Activated CD8-positive, alpha-beta T cell treated with anti-CD3 and anti-CD28 coated beads for 36 hours (primary cell): Measurements from ENCODE around the gene NCOA5. TPM values are rescaled to one million over a fixed set of nuclear protein-coding genes. Genes with fewer than 3 reads are reported as not detected.
"Not testable (repeated sequence)": the region's sequence is repeated elsewhere in the genome, so short reads cannot be mapped to it uniquely, and the experiment has no call there.

Experiments used
- ATAC-seq: fragments of 200-7000 bp; cut with Tn5 transposase; one replicate; pipeline ENCODE4 v1.10.0; 2021; ENCODE audit warnings: mild to moderate bottlenecking, moderate library complexity
- CTCF ChIA-PET: fragments of 350-600 bp; sonication (Branson Sonifier 250); formaldehyde crosslinking; loops from one replicate; lab custom pipeline; 2021; ENCODE audit warnings: antibody characterized with exemption; lab: Charles Lee
- POLR2A ChIA-PET: fragments of 350-600 bp; sonication (Branson Sonifier 250); formaldehyde crosslinking; loops from one replicate; lab custom pipeline; 2021; ENCODE audit warnings: antibody characterized with exemption; lab: Charles Lee
- DNase-seq: peaks from one replicate; pipeline ENCODE4 v3.0.0-alpha.2; 2020
- H3K27ac Mint-ChIP-seq: one replicate; pipeline ENCODE4 v1.8.0; 2021; ENCODE audit warnings: mild to moderate bottlenecking, mixed read lengths
- H3K27me3 Mint-ChIP-seq: one replicate; pipeline ENCODE4 v1.8.0; 2021; ENCODE audit warnings: mixed read lengths
- H3K36me3 Mint-ChIP-seq: one replicate; pipeline ENCODE4 v1.8.0; 2021; ENCODE audit warnings: low read depth, mixed read lengths
- H3K4me1 Mint-ChIP-seq: one replicate; pipeline ENCODE4 v1.8.0; 2021; ENCODE audit warnings: low read depth, mixed read lengths
- H3K4me3 Mint-ChIP-seq: one replicate; pipeline ENCODE4 v1.8.0; 2021; ENCODE audit warnings: mild to moderate bottlenecking, moderate library complexity, mixed read lengths
- H3K9me3 Mint-ChIP-seq: one replicate; pipeline ENCODE4 v1.8.0; 2021; ENCODE audit warnings: mixed read lengths
- CTCF ChIP-seq: fragments of 200-600 bp; IDR thresholded peaks from one replicate; pipeline ENCODE4 v1.8.0; 2022; ENCODE audit warnings: antibody characterized with exemption, mild to moderate bottlenecking
- intact Hi-C: fragments of 100-400 bp; cut with micrococcal nuclease; formaldehyde crosslinking; loops from one replicate; pipeline ENCODE4 v1.10.0; 2022
- total RNA-seq, 2 experiments: library from RNA; stranded (reverse); gene quantifications; one replicate each; pipeline ENCODE4 v1.2.3, GENCODE V29; 2021

The NCOA5 gene
- total RNA-seq, 2 experiments from 2014 or later, result 13.1 to 16.8 TPM

- DNase-seq (peak; percentile 22), ATAC-seq (no peak)
- Mint-ChIP-seq H3K36me3 (no peaks in the 10 kb centered on the region), H3K4me3 (no peak overlapping the region), H3K27me3 (peaks cover 10% of the 10 kb centered on the region), H3K4me1 (peaks cover 11% of the 10 kb centered on the region), H3K9me3 (no peaks in the 10 kb centered on the region), H3K27ac (no peak overlapping the region)
- ChIA-PET CTCF (no interaction called here), POLR2A (no interaction called here)
- intact Hi-C loops, result no loop called here
- no peak for TF ChIP-seq CTCF
Measured at GRCh38 chr20:46093531-46093930, 3.8 kb upstream of the NCOA5 start.

- H3K9me3 Mint-ChIP-seq, POLR2A ChIA-PET, H3K27ac Mint-ChIP-seq, intact Hi-C loops, ATAC-seq, H3K4me3 Mint-ChIP-seq, DNase-seq, H3K36me3 Mint-ChIP-seq, H3K27me3 Mint-ChIP-seq: not testable (repeated sequence)
- CTCF ChIA-PET, result interaction anchor here (1.8 kb wide), 1 partner anchor 69 kb away, joined by 4 read pairs; no protein-coding TSS in a partner anchor
- H3K4me1 Mint-ChIP-seq, result peaks cover 27% of the 10 kb centered on the region
Measured at GRCh38 chr20:46091622-46092535, 2.1 kb upstream of the NCOA5 start.

- Mint-ChIP-seq H3K4me3 (peak overlapping the region; percentile 79), H3K4me1 (peaks cover 52% of the 10 kb centered on the region), H3K27ac (peak overlapping the region; percentile 88), H3K9me3 (no peaks in the 10 kb centered on the region), H3K27me3 (no peaks in the 10 kb centered on the region), H3K36me3 (peaks cover 7% of the 10 kb centered on the region)
- intact Hi-C loops, result loop anchor here (5.0 kb wide), 1 partner anchor 67 kb away; no protein-coding TSS in a partner anchor
- ChIA-PET POLR2A (interaction anchor here (1.5 kb wide), 1 partner anchor 10 kb away, joined by 5 read pairs; no protein-coding TSS in a partner anchor), CTCF (interaction anchor here (0.7 to 2.4 kb wide), 6 partner anchors 9 to 119 kb away, joined by 3 to 13 read pairs (median 6); no protein-coding TSS in a partner anchor)
- no peak for ATAC-seq
- TF ChIP-seq CTCF, result no peak
- peak; percentile 68 for DNase-seq
Measured at GRCh38 chr20:46089167-46089416, 670 bp downstream of the NCOA5 start.

- Mint-ChIP-seq H3K27ac (peak overlapping the region; percentile 88), H3K27me3 (no peaks in the 10 kb centered on the region), H3K36me3 (peaks cover 7% of the 10 kb centered on the region), H3K9me3 (no peaks in the 10 kb centered on the region), H3K4me3 (peak overlapping the region; percentile 79), H3K4me1 (peaks cover 55% of the 10 kb centered on the region)
- ChIA-PET POLR2A (interaction anchor here (0.8 to 1.5 kb wide), 2 partner anchors 10 to 18 kb away, joined by 4 to 5 read pairs; no protein-coding TSS in a partner anchor), CTCF (interaction anchor here (0.7 to 2.4 kb wide), 10 partner anchors 8 to 118 kb away, joined by 3 to 13 read pairs (median 4); no protein-coding TSS in a partner anchor)
- intact Hi-C loops, result loop anchor here (5.0 kb wide), 1 partner anchor 66 kb away; no protein-coding TSS in a partner anchor
- peak; percentile 35 for TF ChIP-seq CTCF
- DNase-seq, result peak; percentile 26
- no peak for ATAC-seq
Measured at GRCh38 chr20:46088409-46089166, 1.2 kb downstream of the NCOA5 start.

- Mint-ChIP-seq H3K27ac (no peak overlapping the region), H3K36me3 (peaks cover 7% of the 10 kb centered on the region), H3K4me1 (peaks cover 64% of the 10 kb centered on the region), H3K9me3 (no peaks in the 10 kb centered on the region), H3K27me3 (no peaks in the 10 kb centered on the region), H3K4me3 (no peak overlapping the region)
- ATAC-seq, result no peak
- intact Hi-C loops, result loop anchor here (5.0 kb wide), 1 partner anchor 65 kb away; no protein-coding TSS in a partner anchor
- POLR2A ChIA-PET, result interaction anchor here (1.2 kb wide), 1 partner anchor 13 kb away, joined by 3 read pairs; no protein-coding TSS in a partner anchor
- CTCF ChIA-PET, result interaction anchor here (1.0 to 3.1 kb wide), 6 partner anchors 64 to 117 kb away, joined by 3 to 19 read pairs (median 6); no protein-coding TSS in a partner anchor
- no peak for DNase-seq
- peak; percentile 51 for TF ChIP-seq CTCF
Measured at GRCh38 chr20:46087161-46087560, 2.6 kb downstream of the NCOA5 start.
